WTC11 (cell line): Measurements from ENCODE around the gene CENPL. TPM values are rescaled to one million over a fixed set of nuclear protein-coding genes. Genes with fewer than 3 reads are reported as not detected.

ENCODE experiments used
- ATAC-seq: fragments of 200-7000 bp; cut with Tn5 transposase; 2 replicates; pipeline ENCODE4 v1.10.0; 2021; ENCODE audit warnings: mild to moderate bottlenecking, moderate library complexity
- CTCF ChIA-PET: fragments of 300-600 bp; sonication (Branson Sonifier 250); formaldehyde crosslinking; loops from one replicate; lab custom pipeline; 2021; ENCODE audit warnings: antibody characterized with exemption; lab: Charles Lee
- POLR2A ChIA-PET: fragments of 350-600 bp; sonication (Branson Sonifier 250); formaldehyde crosslinking; loops from one replicate; lab custom pipeline; 2021; ENCODE audit warnings: antibody characterized with exemption; lab: Charles Lee
- DNase-seq: peaks from one replicate; pipeline ENCODE4 v3.0.0; 2021; ENCODE audit warnings: low spot score
- H3K27ac Mint-ChIP-seq: 2 replicates; pipeline ENCODE4 v1.8.0; 2021; ENCODE audit warnings: mixed read lengths
- H3K27me3 Mint-ChIP-seq: 2 replicates; pipeline ENCODE4 v1.8.0; 2021; ENCODE audit warnings: low read depth, mild to moderate bottlenecking, moderate library complexity, mixed read lengths
- H3K36me3 Mint-ChIP-seq: 2 replicates; pipeline ENCODE4 v1.8.0; 2021; ENCODE audit warnings: mixed read lengths
- H3K4me1 Mint-ChIP-seq: 2 replicates; pipeline ENCODE4 v1.8.0; 2022; ENCODE audit warnings: mixed read lengths
- H3K4me3 Mint-ChIP-seq: 2 replicates; pipeline ENCODE4 v1.8.0; 2021; ENCODE audit warnings: mild to moderate bottlenecking, moderate library complexity, mixed read lengths
- H3K9me3 Mint-ChIP-seq: 2 replicates; pipeline ENCODE4 v1.8.0; 2021; ENCODE audit warnings: mixed read lengths
- E2F5 ChIP-seq: sonication (generic); formaldehyde crosslinking; IDR thresholded peaks from 2 replicates; pipeline ENCODE4 v1.8.1; 2022; ENCODE audit warnings: mild to moderate bottlenecking, moderate library complexity, missing genetic modification reagents
- FOXP1 ChIP-seq: sonication (generic); formaldehyde crosslinking; IDR thresholded peaks from 2 replicates; pipeline ENCODE4 v1.8.0; 2022; ENCODE audit warnings: missing genetic modification reagents, mild to moderate bottlenecking, moderate library complexity, borderline replicate concordance
- KAT7 ChIP-seq: sonication (generic); formaldehyde crosslinking; IDR thresholded peaks from 2 replicates; pipeline ENCODE4 v1.8.1; 2023; ENCODE audit warnings: missing genetic modification reagents, mild to moderate bottlenecking, borderline replicate concordance
- OVOL2 ChIP-seq: fragments of 250-450 bp; sonication (Bioruptor Pico); IDR thresholded peaks from 2 replicates; pipeline ENCODE4 v1.9.0; 2021; ENCODE audit warnings: mild to moderate bottlenecking, borderline replicate concordance
- SMAD4 ChIP-seq: sonication (generic); formaldehyde crosslinking; IDR thresholded peaks from 2 replicates; pipeline ENCODE4 v1.8.0; 2022; ENCODE audit warnings: mild to moderate bottlenecking, missing genetic modification reagents
- SP1 ChIP-seq: sonication (generic); formaldehyde crosslinking; conservative IDR thresholded peaks from 2 replicates; pipeline ENCODE4 v1.8.1; 2022; ENCODE audit warnings: missing genetic modification reagents
- ZMAT4 ChIP-seq: fragments of 250-450 bp; sonication (Bioruptor Pico); IDR thresholded peaks from 2 replicates; pipeline ENCODE4 v1.9.0; 2021; ENCODE audit warnings: mild to moderate bottlenecking
- ZNF423 ChIP-seq: fragments of 250-450 bp; sonication (Bioruptor Pico); IDR thresholded peaks from 2 replicates; pipeline ENCODE4 v2.1.2; 2022; ENCODE audit warnings: mild to moderate bottlenecking, moderate library complexity
- ZNF532 ChIP-seq: fragments of 250-450 bp; sonication (Bioruptor Pico); IDR thresholded peaks from 2 replicates; pipeline ENCODE4 v1.9.0; 2021; ENCODE audit warnings: mild to moderate bottlenecking, borderline replicate concordance
- ZNF671 ChIP-seq: fragments of 250-450 bp; sonication (Bioruptor Pico); IDR thresholded peaks from 2 replicates; pipeline ENCODE4 v1.8.0; 2021; ENCODE audit warnings: mild to moderate bottlenecking
- total RNA-seq: library from RNA; stranded (reverse); gene quantifications from 3 replicates; pipeline ENCODE4 v1.2.3, GENCODE V29; 2021
- TF ChIP-seq, protein P1 (sequence below): sonication (generic); formaldehyde crosslinking; IDR thresholded peaks from 2 replicates; pipeline ENCODE4 v1.8.0; 2023; ENCODE audit warnings: mild to moderate bottlenecking, missing genetic modification reagents
- TF ChIP-seq, protein P2 (sequence below): sonication (generic); formaldehyde crosslinking; conservative IDR thresholded peaks from 2 replicates; pipeline ENCODE4 v1.8.1; 2023; ENCODE audit warnings: mild to moderate bottlenecking, low read depth, missing genetic modification reagents, moderate library complexity
- TF ChIP-seq, protein P3 (sequence below): sonication (generic); formaldehyde crosslinking; IDR thresholded peaks from 2 replicates; pipeline ENCODE4 v1.8.1; 2022; ENCODE audit warnings: low read depth, mild to moderate bottlenecking, moderate library complexity, missing genetic modification reagents, borderline replicate concordance
- TF ChIP-seq, protein P4 (sequence below): sonication (generic); formaldehyde crosslinking; IDR thresholded peaks from 2 replicates; pipeline ENCODE4 v1.8.1; 2023; ENCODE audit warnings: mild to moderate bottlenecking, missing genetic modification reagents, moderate library complexity
- TF ChIP-seq, protein P5 (sequence below): sonication (generic); formaldehyde crosslinking; IDR thresholded peaks from 2 replicates; pipeline ENCODE4 v1.8.0; 2023; ENCODE audit warnings: missing genetic modification reagents, mild to moderate bottlenecking, borderline replicate concordance
- TF ChIP-seq, protein P6 (sequence below): fragments of 250-450 bp; sonication (Bioruptor Pico); IDR thresholded peaks from 2 replicates; pipeline ENCODE4 v1.8.0; 2021; ENCODE audit warnings: mild to moderate bottlenecking

The CENPL gene
- total RNA-seq, 1 experiment from 2014 or later = 20.1 TPM

DNA sequence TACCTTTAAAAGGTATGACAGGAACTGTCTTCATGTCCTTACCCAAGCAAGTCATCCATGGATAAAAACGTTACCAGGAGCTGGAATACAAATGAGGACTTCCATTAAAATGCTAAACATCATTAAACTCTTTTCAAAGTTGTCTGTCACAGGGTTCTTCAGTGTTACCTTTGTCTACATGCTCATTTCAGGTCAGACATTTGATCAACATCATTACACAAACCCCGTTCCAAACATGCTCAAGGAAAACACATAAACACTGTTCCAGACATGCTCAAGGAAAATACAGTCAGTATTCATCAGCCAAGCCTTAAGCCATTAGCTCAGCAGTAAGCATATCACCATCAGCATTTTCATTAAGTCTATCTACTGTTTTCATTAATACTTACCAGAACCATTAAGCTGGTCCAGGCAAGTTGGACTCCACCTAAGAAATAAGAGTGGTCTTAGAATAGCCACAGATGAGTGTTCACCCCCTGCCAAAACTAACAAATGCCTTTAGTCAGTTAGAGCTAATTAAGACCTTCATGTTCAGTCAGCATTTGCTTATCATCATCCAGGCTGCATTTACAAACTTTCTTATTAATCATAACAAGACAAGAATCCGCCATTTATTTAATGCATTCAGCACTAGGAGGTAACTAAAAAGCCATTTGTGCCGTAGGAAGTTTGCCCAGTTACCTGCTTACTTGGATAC, 40.9 kb upstream of the CENPL start:
- Mint-ChIP-seq H3K4me1 (peaks cover 58% of the 10 kb centered on the region), H3K4me3 (peak overlapping the region; percentile 97), H3K27me3 (no peaks in the 10 kb centered on the region), H3K36me3 (peaks cover 58% of the 10 kb centered on the region), H3K27ac (peak overlapping the region; percentile 100), H3K9me3 (no peaks in the 10 kb centered on the region)
- no peak for ATAC-seq
- ChIA-PET POLR2A (interaction anchor here (0.5 kb wide), 1 partner anchor 1078 kb away, joined by 7 read pairs; no protein-coding TSS in a partner anchor), CTCF (no interaction called here)
- no peak for DNase-seq
- TF ChIP-seq OVOL2 (CRISPR knock-in tag) (no peak), SMAD4 (CRISPR knock-in tag) (no peak), FOXP1 (CRISPR knock-in tag) (no peak), ZNF671 (peak; percentile 63), ZMAT4 (CRISPR knock-in tag) (no peak), ZNF423 (CRISPR knock-in tag) (no peak), ZNF532 (CRISPR knock-in tag) (peak; percentile 15; the same call in 1 of the 2 replicates), SP1 (peak; percentile 19; the same call in 1 of the 2 replicates), E2F5 (CRISPR knock-in tag) (no peak), KAT7 (CRISPR knock-in tag) (no peak)
- TF ChIP-seq, protein P1, sequence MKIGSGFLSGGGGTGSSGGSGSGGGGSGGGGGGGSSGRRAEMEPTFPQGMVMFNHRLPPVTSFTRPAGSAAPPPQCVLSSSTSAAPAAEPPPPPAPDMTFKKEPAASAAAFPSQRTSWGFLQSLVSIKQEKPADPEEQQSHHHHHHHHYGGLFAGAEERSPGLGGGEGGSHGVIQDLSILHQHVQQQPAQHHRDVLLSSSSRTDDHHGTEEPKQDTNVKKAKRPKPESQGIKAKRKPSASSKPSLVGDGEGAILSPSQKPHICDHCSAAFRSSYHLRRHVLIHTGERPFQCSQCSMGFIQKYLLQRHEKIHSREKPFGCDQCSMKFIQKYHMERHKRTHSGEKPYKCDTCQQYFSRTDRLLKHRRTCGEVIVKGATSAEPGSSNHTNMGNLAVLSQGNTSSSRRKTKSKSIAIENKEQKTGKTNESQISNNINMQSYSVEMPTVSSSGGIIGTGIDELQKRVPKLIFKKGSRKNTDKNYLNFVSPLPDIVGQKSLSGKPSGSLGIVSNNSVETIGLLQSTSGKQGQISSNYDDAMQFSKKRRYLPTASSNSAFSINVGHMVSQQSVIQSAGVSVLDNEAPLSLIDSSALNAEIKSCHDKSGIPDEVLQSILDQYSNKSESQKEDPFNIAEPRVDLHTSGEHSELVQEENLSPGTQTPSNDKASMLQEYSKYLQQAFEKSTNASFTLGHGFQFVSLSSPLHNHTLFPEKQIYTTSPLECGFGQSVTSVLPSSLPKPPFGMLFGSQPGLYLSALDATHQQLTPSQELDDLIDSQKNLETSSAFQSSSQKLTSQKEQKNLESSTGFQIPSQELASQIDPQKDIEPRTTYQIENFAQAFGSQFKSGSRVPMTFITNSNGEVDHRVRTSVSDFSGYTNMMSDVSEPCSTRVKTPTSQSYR (CRISPR knock-in tag) = no peak
- TF ChIP-seq, protein P2, sequence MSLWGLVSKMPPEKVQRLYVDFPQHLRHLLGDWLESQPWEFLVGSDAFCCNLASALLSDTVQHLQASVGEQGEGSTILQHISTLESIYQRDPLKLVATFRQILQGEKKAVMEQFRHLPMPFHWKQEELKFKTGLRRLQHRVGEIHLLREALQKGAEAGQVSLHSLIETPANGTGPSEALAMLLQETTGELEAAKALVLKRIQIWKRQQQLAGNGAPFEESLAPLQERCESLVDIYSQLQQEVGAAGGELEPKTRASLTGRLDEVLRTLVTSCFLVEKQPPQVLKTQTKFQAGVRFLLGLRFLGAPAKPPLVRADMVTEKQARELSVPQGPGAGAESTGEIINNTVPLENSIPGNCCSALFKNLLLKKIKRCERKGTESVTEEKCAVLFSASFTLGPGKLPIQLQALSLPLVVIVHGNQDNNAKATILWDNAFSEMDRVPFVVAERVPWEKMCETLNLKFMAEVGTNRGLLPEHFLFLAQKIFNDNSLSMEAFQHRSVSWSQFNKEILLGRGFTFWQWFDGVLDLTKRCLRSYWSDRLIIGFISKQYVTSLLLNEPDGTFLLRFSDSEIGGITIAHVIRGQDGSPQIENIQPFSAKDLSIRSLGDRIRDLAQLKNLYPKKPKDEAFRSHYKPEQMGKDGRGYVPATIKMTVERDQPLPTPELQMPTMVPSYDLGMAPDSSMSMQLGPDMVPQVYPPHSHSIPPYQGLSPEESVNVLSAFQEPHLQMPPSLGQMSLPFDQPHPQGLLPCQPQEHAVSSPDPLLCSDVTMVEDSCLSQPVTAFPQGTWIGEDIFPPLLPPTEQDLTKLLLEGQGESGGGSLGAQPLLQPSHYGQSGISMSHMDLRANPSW (CRISPR knock-in tag) = no peak
- TF ChIP-seq, protein P3, sequence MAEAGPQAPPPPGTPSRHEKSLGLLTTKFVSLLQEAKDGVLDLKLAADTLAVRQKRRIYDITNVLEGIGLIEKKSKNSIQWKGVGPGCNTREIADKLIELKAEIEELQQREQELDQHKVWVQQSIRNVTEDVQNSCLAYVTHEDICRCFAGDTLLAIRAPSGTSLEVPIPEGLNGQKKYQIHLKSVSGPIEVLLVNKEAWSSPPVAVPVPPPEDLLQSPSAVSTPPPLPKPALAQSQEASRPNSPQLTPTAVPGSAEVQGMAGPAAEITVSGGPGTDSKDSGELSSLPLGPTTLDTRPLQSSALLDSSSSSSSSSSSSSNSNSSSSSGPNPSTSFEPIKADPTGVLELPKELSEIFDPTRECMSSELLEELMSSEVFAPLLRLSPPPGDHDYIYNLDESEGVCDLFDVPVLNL (CRISPR knock-in tag) = no peak
- TF ChIP-seq, protein P4, sequence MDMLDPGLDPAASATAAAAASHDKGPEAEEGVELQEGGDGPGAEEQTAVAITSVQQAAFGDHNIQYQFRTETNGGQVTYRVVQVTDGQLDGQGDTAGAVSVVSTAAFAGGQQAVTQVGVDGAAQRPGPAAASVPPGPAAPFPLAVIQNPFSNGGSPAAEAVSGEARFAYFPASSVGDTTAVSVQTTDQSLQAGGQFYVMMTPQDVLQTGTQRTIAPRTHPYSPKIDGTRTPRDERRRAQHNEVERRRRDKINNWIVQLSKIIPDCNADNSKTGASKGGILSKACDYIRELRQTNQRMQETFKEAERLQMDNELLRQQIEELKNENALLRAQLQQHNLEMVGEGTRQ (CRISPR knock-in tag) = no peak
- TF ChIP-seq, protein P5, sequence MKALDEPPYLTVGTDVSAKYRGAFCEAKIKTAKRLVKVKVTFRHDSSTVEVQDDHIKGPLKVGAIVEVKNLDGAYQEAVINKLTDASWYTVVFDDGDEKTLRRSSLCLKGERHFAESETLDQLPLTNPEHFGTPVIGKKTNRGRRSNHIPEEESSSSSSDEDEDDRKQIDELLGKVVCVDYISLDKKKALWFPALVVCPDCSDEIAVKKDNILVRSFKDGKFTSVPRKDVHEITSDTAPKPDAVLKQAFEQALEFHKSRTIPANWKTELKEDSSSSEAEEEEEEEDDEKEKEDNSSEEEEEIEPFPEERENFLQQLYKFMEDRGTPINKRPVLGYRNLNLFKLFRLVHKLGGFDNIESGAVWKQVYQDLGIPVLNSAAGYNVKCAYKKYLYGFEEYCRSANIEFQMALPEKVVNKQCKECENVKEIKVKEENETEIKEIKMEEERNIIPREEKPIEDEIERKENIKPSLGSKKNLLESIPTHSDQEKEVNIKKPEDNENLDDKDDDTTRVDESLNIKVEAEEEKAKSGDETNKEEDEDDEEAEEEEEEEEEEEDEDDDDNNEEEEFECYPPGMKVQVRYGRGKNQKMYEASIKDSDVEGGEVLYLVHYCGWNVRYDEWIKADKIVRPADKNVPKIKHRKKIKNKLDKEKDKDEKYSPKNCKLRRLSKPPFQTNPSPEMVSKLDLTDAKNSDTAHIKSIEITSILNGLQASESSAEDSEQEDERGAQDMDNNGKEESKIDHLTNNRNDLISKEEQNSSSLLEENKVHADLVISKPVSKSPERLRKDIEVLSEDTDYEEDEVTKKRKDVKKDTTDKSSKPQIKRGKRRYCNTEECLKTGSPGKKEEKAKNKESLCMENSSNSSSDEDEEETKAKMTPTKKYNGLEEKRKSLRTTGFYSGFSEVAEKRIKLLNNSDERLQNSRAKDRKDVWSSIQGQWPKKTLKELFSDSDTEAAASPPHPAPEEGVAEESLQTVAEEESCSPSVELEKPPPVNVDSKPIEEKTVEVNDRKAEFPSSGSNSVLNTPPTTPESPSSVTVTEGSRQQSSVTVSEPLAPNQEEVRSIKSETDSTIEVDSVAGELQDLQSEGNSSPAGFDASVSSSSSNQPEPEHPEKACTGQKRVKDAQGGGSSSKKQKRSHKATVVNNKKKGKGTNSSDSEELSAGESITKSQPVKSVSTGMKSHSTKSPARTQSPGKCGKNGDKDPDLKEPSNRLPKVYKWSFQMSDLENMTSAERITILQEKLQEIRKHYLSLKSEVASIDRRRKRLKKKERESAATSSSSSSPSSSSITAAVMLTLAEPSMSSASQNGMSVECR (CRISPR knock-in tag) = no peak; the same call in 1 of the 2 replicates
- TF ChIP-seq, protein P6, sequence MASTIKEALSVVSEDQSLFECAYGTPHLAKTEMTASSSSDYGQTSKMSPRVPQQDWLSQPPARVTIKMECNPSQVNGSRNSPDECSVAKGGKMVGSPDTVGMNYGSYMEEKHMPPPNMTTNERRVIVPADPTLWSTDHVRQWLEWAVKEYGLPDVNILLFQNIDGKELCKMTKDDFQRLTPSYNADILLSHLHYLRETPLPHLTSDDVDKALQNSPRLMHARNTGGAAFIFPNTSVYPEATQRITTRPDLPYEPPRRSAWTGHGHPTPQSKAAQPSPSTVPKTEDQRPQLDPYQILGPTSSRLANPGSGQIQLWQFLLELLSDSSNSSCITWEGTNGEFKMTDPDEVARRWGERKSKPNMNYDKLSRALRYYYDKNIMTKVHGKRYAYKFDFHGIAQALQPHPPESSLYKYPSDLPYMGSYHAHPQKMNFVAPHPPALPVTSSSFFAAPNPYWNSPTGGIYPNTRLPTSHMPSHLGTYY (CRISPR knock-in tag) = peak; percentile 9; the same call in 1 of the 2 replicates
